ENCODE results near the gene ACTRT2. TPM values are rescaled to one million over a fixed set of nuclear protein-coding genes. Genes with fewer than 3 reads are reported as not detected.

The ACTRT2 gene
- total and polyA plus RNA-seq, 10 of the 15 experiments (the other 5 are each of a cell fraction or from before 2014, with no cell fraction given) = not detected

- TF ChIP-seq BCLAF1 (IDR thresholded peaks at IDR 0.05) = no peak
- TF ChIP-seq YY1 (IDR thresholded peaks at IDR 0.05; ENCODE audit: low read depth, low read length) = no peak
- no peak for TF ChIP-seq KLF5 (IDR thresholded peaks at IDR 0.05; ENCODE audit: partially characterized antibody)
- TF ChIP-seq TCF7 (IDR thresholded peaks at IDR 0.05; ENCODE audit: borderline replicate concordance) = no peak
- no peak for TF ChIP-seq POU2F2 (IDR thresholded peaks at IDR 0.05; ENCODE audit: borderline replicate concordance, low read depth, low read length)
- no peak for TF ChIP-seq NKRF (conservative IDR thresholded peaks at IDR 0.05)
These were observed 7.2 kb upstream of the ACTRT2 start (continued) for GRCh38 chr1:3014050-3014440.

GRCh38 chr1:3014443-3015268, 6.6 kb upstream of the ACTRT2 start:
- BruUV-seq (replicated peaks) = no TSS peak
- CTCF ChIA-PET = interaction anchor here (0.7 kb wide), 1 partner anchor 179 kb away, joined by 3 read pairs; no protein-coding TSS in a partner anchor
- POLR2A ChIA-PET = no interaction called here

More at GRCh38 chr1:3014443-3015268, 6.6 kb upstream of the ACTRT2 start:
- H4K20me1 ChIP-seq (ENCODE audit: control insufficient read depth, insufficient read depth) = no peaks in the 10 kb centered on the region
- no peak overlapping the region for H3K4me3 ChIP-seq
- no peaks in the 10 kb centered on the region for H3K36me3 ChIP-seq (ENCODE audit: control insufficient read depth in 2 of 2, insufficient read depth in 2 of 2, low read length in 1 of 2)
- FAIRE-seq (no peak), DNase-seq (ENCODE audit: low read depth, low spot score) (no peak), ATAC-seq (no peak)
- H3K9ac ChIP-seq (ENCODE audit: control insufficient read depth, insufficient read depth, low read length) = no peak overlapping the region
- SMC1A ChIA-PET (ENCODE audit: uncharacterized antibody, unreplicated experiment) = no interaction called here
- H3K27ac ChIP-seq (ENCODE audit: control insufficient read depth, insufficient read depth) = no peak overlapping the region
- in situ Hi-C loops (cut with MboI) = no loop called here
- 49% methylated on average over 26 of the region's 26 CpGs for WGBS (ENCODE audit: insufficient coverage, insufficient replicate concordance, low lambda C conversion rate, missing lambda C conversion rate)
- intact Hi-C loops (cut with micrococcal nuclease; ENCODE audit: unreplicated experiment) = no loop called here
- H3K4me1 ChIP-seq (ENCODE audit: control insufficient read depth, insufficient read depth, low read length) = no peaks in the 10 kb centered on the region
- RAD21 ChIA-PET (ENCODE audit: unreplicated experiment) = no interaction called here
- no peak overlapping the region for H3K4me2 ChIP-seq (ENCODE audit: control insufficient read depth, insufficient read depth)
- H3K9me3 ChIP-seq (replicated peaks; ENCODE audit: control insufficient read depth, insufficient read depth, low read length) = no peaks in the 10 kb centered on the region
- H2AFZ ChIP-seq (ENCODE audit: control insufficient read depth, low read depth, low read length) = no peak overlapping the region
- TF ChIP-seq ATF7 (IDR thresholded peaks at IDR 0.05; ENCODE audit: low read depth) (no peak), KLF5 (IDR thresholded peaks at IDR 0.05; ENCODE audit: partially characterized antibody) (no peak), EP300 (IDR thresholded peaks at IDR 0.05; ENCODE audit: borderline replicate concordance in 1 of 2, control insufficient read depth in 1 of 2, low read depth in 2 of 2, low read length in 2 of 2) (no peak)
- H3K79me2 ChIP-seq (ENCODE audit: control insufficient read depth, insufficient read depth, low read length) = no peaks in the 10 kb centered on the region
- H3K27me3 ChIP-seq (replicated peaks in 1 of 2; ENCODE audit: control insufficient read depth in 2 of 2, insufficient read depth in 2 of 2, low read length in 1 of 2) = no peaks in the 10 kb centered on the region

Data from GM12878 (cell line).